Measurements from ENCODE around the gene STEAP4.
"Not testable (repeated sequence)": the region's sequence is repeated elsewhere in the genome, so short reads cannot be mapped to it uniquely, and the experiment has no call there.

STEAP4 gene

DNA sequence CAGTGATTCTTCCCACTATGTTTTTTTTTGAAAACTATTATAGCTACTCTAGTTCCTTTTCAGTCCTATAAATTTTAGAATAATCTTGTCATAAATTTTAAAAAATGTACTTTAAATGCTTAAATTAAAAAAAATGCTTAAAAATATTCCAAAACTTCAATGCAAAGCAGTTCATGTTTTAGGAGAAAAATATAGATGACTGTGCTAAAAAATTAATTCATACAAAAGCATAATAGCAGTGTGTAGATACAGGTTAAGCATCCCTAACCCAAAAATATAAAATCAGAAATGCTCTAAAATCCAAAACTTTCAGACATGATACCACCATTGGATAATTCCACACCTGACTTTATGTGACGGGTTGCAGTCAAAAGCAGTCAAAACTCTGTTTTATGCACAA lies 12.8 kb downstream of the STEAP4 start:
- Histone ChIP-seq H3K27ac (ENCODE audit: low read depth, low read length) (no peak overlapping the region), H3K36me3 (ENCODE audit: insufficient read depth, low read length) (no peaks in the 10 kb centered on the region), H3K4me3 (ENCODE audit: low read length) (no peak overlapping the region), H3K9ac (ENCODE audit: low read depth, low read length) (no peak overlapping the region), H3K9me3 (ENCODE audit: insufficient read depth, low read depth, low read length) (no peaks in the 10 kb centered on the region), H3K27me3 (ENCODE audit: insufficient read depth, low read length) (no peaks in the 10 kb centered on the region), H3K4me1 (ENCODE audit: insufficient read depth, low read length) (no peaks in the 10 kb centered on the region)
- WGBS: 100% methylated on average over 1 of the region's 1 CpG

DNA sequence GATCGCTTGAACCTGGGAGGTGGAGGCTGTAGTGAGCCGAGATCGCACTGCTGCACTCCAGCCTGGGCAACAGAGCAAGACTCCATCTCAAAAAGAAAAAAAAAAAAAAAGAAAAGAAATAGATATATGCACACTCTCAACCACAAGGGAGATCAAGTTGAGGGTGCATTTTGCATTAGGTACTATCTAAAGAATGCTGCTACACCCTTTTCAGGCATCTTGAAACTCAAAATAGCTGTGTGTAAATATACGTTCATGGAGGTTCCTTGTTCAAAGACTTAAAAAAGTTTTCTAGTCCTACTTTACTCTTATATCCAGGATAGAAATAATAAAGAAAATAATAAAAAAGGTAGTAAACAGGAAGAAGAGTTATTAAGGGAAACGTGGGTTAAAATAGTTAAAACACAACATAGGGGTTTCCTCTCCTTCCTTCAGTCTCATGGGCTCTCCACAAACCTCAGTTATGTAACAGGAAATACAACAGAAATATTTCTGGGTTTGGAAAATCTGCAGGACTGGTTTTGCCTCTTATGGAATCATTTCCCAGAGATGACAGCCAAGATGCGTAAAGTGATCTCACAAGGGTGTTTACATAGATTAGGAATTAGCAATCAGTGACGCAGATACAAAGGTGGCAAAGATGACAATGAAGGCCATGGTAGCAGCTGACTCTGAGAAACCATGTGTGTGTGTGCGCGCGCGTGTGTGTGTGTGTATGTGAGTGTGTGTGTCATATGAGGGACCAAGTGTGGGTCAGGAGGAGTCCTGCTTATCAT lies 15.1 kb downstream of the STEAP4 start:
- Histone ChIP-seq H3K9ac (ENCODE audit: low read depth, low read length) (no peak overlapping the region), H3K36me3 (ENCODE audit: insufficient read depth, low read length) (no peaks in the 10 kb centered on the region), H3K4me3 (ENCODE audit: low read length) (no peak overlapping the region), H3K9me3 (ENCODE audit: insufficient read depth, low read depth, low read length) (no peaks in the 10 kb centered on the region), H3K27me3 (ENCODE audit: insufficient read depth, low read length) (no peaks in the 10 kb centered on the region), H3K4me1 (ENCODE audit: insufficient read depth, low read length) (no peaks in the 10 kb centered on the region), H3K27ac (ENCODE audit: low read depth, low read length) (no peak overlapping the region)
- 98% methylated on average over 9 of the region's 11 CpGs for WGBS

DNA sequence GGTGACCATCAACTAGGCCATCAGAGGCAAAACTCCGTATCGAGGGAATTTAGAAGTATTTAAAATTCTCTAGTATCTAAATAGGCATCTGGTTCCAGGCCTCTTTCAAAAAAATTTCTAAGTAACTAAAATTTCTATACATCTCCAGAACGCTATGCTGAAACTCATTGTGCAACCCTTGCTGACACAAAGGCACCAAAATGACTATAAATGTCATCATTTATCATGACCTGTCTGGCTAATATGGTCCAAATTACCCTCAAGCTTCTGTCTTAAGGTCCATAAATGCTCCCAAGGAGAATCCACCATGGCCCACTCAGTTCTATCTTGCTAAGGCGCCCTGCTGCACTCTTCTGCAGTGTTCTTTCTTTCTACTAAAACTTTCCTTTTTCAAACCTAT lies 16.2 kb downstream of the STEAP4 start:
- WGBS: 89% methylated on average over 4 of the region's 4 CpGs
- no peaks in the 10 kb centered on the region for H3K4me1 ChIP-seq (ENCODE audit: insufficient read depth, low read length)

DNA sequence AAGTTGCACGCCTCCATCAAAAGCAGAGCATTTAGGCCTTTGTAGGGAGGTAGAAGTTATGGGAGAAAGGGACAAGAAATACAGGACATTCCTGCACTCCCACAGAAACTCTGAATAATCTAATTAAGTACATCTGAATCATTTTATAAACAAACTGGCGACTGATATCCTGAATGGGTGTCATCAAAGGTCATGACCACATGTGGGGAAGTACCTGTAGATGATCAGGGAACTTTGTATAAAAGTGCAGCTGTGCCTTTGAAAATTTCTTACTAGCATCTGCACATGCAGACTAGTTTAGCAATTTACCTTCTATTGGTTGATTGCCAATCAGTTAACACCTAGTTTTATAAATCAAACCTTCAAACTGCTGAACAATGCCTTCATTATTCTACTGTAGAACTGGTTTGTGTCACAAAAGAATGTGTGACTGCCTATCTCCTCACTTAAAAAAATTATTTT lies 17.1 kb downstream of the STEAP4 start:
- H3K9ac ChIP-seq (ENCODE audit: low read depth, low read length): no peak overlapping the region
- H3K27me3 ChIP-seq (ENCODE audit: insufficient read depth, low read length): no peaks in the 10 kb centered on the region
- H3K36me3 ChIP-seq (ENCODE audit: insufficient read depth, low read length): no peaks in the 10 kb centered on the region
- no peak overlapping the region for H3K27ac ChIP-seq (ENCODE audit: low read depth, low read length)
- H3K4me1 ChIP-seq (ENCODE audit: insufficient read depth, low read length): no peaks in the 10 kb centered on the region
- H3K4me3 ChIP-seq (ENCODE audit: low read length): no peak overlapping the region
- no peaks in the 10 kb centered on the region for H3K9me3 ChIP-seq (ENCODE audit: insufficient read depth, low read depth, low read length)
- WGBS: 100% methylated on average over 2 of the region's 2 CpGs

More for the DNA sequence above, 16.2 kb downstream of the STEAP4 start:
- Histone ChIP-seq H3K27me3 (ENCODE audit: insufficient read depth, low read length) (no peaks in the 10 kb centered on the region), H3K9ac (ENCODE audit: low read depth, low read length) (no peak overlapping the region), H3K9me3 (ENCODE audit: insufficient read depth, low read depth, low read length) (no peaks in the 10 kb centered on the region), H3K4me3 (ENCODE audit: low read length) (no peak overlapping the region), H3K27ac (ENCODE audit: low read depth, low read length) (no peak overlapping the region), H3K36me3 (ENCODE audit: insufficient read depth, low read length) (no peaks in the 10 kb centered on the region)

DNA sequence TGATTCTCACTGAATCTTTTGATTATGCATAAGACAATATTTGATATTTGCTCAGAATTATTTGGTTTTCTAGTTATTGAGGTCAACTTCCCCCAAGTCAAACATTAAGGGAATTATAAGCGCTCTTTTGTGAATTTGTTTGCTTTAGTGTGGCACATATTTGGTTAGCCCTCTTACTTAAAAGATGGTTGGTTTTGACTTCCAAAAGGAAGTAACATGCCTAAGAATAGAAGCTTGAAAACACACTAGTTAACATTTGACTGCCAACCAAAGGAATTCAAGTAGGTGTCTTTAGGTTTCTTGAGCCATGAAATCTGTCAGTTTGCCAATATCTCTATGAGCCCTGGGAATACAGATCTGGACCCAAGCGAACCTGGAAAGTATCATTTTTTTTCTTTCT lies 24.9 kb downstream of the STEAP4 start:
- H3K9me3 ChIP-seq (ENCODE audit: insufficient read depth, low read depth, low read length): no peaks in the 10 kb centered on the region
- WGBS: 90% methylated on average over 2 of the region's 2 CpGs
- no peak overlapping the region for H3K27ac ChIP-seq (ENCODE audit: low read depth, low read length)
- no peak overlapping the region for H3K9ac ChIP-seq (ENCODE audit: low read depth, low read length)
- H3K4me1 ChIP-seq (ENCODE audit: insufficient read depth, low read length): peaks cover 6% of the 10 kb centered on the region; the same call in 1 of the 2 replicates
- H3K4me3 ChIP-seq (ENCODE audit: low read length): no peak overlapping the region
- no peaks in the 10 kb centered on the region for H3K36me3 ChIP-seq (ENCODE audit: insufficient read depth, low read length)
- no peaks in the 10 kb centered on the region for H3K27me3 ChIP-seq (ENCODE audit: insufficient read depth, low read length)

DNA sequence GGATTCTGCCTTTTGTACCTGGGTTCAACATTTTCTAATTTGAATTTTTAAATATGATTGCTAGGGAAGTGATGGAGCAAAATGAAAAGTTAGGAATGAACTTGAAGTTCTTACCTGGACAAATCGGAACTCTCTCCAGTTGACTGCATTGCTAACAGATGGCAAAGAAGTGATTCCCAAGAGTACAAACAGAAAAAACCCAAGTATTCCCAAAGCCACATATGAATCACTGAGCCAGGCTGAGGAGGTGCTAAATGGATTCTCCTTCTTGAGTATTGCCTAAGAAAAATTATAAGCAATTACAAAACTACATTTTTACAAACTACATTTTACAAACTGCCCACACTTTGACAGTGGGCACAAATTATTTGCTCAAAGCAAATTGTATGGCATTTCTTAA lies 25.9 kb downstream of the STEAP4 start:
- no peaks in the 10 kb centered on the region for H3K27me3 ChIP-seq (ENCODE audit: insufficient read depth, low read length)
- H3K9ac ChIP-seq (ENCODE audit: low read depth, low read length): no peak overlapping the region
- H3K27ac ChIP-seq (ENCODE audit: low read depth, low read length): no peak overlapping the region
- no peaks in the 10 kb centered on the region for H3K9me3 ChIP-seq (ENCODE audit: insufficient read depth, low read depth, low read length)
- peaks cover 9% of the 10 kb centered on the region; the same call in 1 of the 2 replicates for H3K4me1 ChIP-seq (ENCODE audit: insufficient read depth, low read length)
- no peak overlapping the region for H3K4me3 ChIP-seq (ENCODE audit: low read length)
- no peaks in the 10 kb centered on the region for H3K36me3 ChIP-seq (ENCODE audit: insufficient read depth, low read length)
- 94% methylated on average over 1 of the region's 1 CpG for WGBS

DNA sequence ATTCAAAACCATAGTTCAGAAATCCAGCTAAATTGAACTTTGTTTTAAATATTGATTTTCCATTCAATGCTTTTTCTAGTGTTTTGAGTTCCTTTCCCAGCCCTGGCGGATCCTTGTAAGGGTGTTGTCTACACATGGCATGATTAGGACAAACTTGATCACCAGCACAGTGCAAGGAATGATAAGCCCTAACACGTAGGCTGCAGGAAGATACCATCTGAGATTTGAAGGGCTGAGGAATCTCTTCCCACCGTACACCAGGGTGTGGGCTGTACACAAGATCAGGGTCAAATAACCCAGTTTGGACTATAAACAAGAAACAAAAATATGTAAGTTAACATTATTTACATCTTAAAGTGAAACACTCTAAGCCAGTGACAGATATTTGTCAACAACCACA lies 27.4 kb downstream of the STEAP4 start:
- Histone ChIP-seq H3K36me3 (ENCODE audit: insufficient read depth, low read length) (no peaks in the 10 kb centered on the region), H3K27ac (ENCODE audit: low read depth, low read length) (no peak overlapping the region), H3K27me3 (ENCODE audit: insufficient read depth, low read length) (no peaks in the 10 kb centered on the region), H3K9me3 (ENCODE audit: insufficient read depth, low read depth, low read length) (no peaks in the 10 kb centered on the region), H3K9ac (ENCODE audit: low read depth, low read length) (no peak overlapping the region), H3K4me3 (ENCODE audit: low read length) (no peak overlapping the region), H3K4me1 (ENCODE audit: insufficient read depth, low read length) (peaks cover 10% of the 10 kb centered on the region; the same call in 1 of the 2 replicates)
- 92% methylated on average over 3 of the region's 3 CpGs for WGBS

DNA sequence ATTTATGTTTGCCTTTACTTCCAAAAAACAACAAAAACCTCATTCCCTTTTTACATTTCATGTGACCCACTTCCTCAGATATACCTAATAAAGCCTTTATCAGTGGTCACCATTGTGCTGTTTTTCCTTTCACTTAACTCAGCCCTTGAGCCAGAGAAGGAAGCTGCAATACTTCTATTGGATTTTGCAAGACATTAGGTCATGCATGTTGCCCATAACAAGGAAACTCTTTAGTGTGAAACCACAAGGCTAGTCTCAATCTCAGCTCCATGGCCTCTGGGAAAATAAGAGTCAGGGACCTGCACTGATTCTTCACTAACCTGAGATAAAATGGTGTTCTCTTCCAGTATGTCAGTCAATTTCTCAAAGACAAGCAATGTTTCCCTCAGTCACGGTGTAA lies 27.8 kb downstream of the STEAP4 start:
- WGBS: 100% methylated on average over 1 of the region's 1 CpG
- Histone ChIP-seq H3K4me3 (ENCODE audit: low read length) (no peak overlapping the region), H3K9me3 (ENCODE audit: insufficient read depth, low read depth, low read length) (no peaks in the 10 kb centered on the region), H3K36me3 (ENCODE audit: insufficient read depth, low read length) (no peaks in the 10 kb centered on the region), H3K27me3 (ENCODE audit: insufficient read depth, low read length) (no peaks in the 10 kb centered on the region), H3K27ac (ENCODE audit: low read depth, low read length) (no peak overlapping the region), H3K9ac (ENCODE audit: low read depth, low read length) (no peak overlapping the region), H3K4me1 (ENCODE audit: insufficient read depth, low read length) (peaks cover 10% of the 10 kb centered on the region; the same call in 1 of the 2 replicates)

DNA sequence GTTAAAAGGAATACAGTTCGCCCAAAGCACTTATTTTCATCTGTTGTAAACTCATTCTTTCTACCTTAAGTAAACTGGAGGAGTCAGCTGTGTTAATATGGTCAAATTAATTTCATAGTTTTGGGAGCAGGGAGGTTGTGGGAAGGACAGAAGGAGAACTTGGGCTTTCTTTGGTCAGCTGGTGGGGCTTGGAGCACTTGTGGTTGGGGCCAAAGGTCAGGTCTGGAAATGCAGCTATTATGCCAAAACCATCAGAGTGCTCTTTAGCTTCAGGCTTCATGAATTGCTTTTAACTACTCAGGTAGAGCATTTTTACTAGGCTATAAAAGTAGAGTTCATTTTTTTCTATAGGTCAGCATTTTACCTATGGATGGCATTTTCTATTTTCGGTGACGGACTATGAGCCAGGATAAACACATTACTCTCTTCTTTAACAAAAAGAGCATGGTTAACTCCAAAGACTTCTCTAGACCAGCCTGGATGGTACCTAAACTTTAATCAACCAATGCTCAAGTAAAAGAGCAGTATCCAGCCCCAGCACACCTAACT lies 30.0 kb downstream of the STEAP4 start:
- no peak overlapping the region for H3K9ac ChIP-seq (ENCODE audit: low read depth, low read length)
- WGBS: 96% methylated on average over 2 of the region's 3 CpGs
- no peak overlapping the region for H3K4me3 ChIP-seq (ENCODE audit: low read length)
- H3K27ac ChIP-seq (ENCODE audit: low read depth, low read length): no peak overlapping the region
- no peaks in the 10 kb centered on the region for H3K9me3 ChIP-seq (ENCODE audit: insufficient read depth, low read depth, low read length)
- H3K27me3 ChIP-seq (ENCODE audit: insufficient read depth, low read length): no peaks in the 10 kb centered on the region
- H3K36me3 ChIP-seq (ENCODE audit: insufficient read depth, low read length): no peaks in the 10 kb centered on the region
- H3K4me1 ChIP-seq (ENCODE audit: insufficient read depth, low read length): peaks cover 9% of the 10 kb centered on the region; the same call in 1 of the 2 replicates

DNA sequence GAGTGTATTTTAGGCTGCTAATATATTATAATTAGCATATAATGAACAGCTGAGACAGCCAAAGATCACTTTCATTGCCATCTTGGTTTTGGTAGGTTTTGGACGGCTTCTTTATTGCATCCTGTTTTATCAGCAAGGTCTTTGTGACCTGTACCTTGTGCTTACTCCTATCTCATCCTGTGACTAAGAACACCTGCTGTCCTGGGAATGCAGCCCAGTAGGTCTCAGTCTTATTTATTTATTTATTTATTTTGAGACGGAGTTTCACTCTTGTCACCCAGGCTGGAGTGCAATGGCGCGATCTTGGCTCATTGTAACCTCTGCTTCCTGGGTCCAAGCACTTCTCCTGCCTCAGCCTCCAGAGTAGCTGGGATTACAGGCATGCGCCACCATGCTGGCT lies 31.8 kb downstream of the STEAP4 start:
- H3K4me3 ChIP-seq (ENCODE audit: low read length); H3K27ac ChIP-seq (ENCODE audit: low read depth, low read length); H3K9me3 ChIP-seq (ENCODE audit: insufficient read depth, low read depth, low read length); H3K36me3 ChIP-seq (ENCODE audit: insufficient read depth, low read length); H3K27me3 ChIP-seq (ENCODE audit: insufficient read depth, low read length); H3K4me1 ChIP-seq (ENCODE audit: insufficient read depth, low read length); H3K9ac ChIP-seq (ENCODE audit: low read depth, low read length): not testable (repeated sequence)
- 89% methylated on average over 5 of the region's 5 CpGs for WGBS

DNA sequence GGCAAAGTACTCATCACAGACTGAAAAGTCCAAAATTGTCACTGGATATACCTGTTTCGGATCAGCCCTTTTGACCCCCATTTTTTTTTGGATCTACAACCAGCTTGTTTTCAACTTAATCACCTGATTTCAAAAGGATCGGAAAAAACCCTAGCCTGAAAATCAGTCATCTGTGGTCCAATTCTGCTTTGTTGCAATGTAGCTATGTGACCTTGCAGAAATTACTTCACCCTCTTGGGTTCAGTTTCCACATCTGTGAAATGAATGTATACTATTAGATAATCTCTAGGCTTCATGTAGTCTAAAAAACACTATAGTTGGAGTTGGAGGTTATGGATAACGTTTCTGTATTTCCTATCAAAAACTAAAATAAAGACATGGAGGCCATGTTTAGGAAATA lies 37.1 kb downstream of the STEAP4 start:
- no peaks in the 10 kb centered on the region for H3K27me3 ChIP-seq (ENCODE audit: insufficient read depth, low read length)
- no peaks in the 10 kb centered on the region for H3K4me1 ChIP-seq (ENCODE audit: insufficient read depth, low read length)
- no peak overlapping the region for H3K9ac ChIP-seq (ENCODE audit: low read depth, low read length)
- no peaks in the 10 kb centered on the region for H3K9me3 ChIP-seq (ENCODE audit: insufficient read depth, low read depth, low read length)
- H3K27ac ChIP-seq (ENCODE audit: low read depth, low read length): no peak overlapping the region
- H3K4me3 ChIP-seq (ENCODE audit: low read length): no peak overlapping the region
- 95% methylated on average over 2 of the region's 3 CpGs for WGBS
- H3K36me3 ChIP-seq (ENCODE audit: insufficient read depth, low read length): no peaks in the 10 kb centered on the region
